Stimulated activated naive B cell treated with anti-CD40 and anti-IgM and Interleukin-4, amounts not matched to agents 10 μg/mL and 1 μg/mL and 100 μg/mL, for 72 hours (primary cell): ENCODE measurements around the gene PPP1R16B.

Experiments
- ATAC-seq, 2 donors: fragments of 150-1000 bp; cut with Tn5 transposase; replicated peaks; 2 replicates each; pipeline ENCODE4 v1.10.0; 2021; ENCODE audit warnings: moderate library complexity in 1 of 2
- DNase-seq: peaks from one replicate; pipeline ENCODE4 v3.0.0; 2021
- H3K27ac Mint-ChIP-seq: one replicate; pipeline ENCODE4 v1.8.0; 2022; ENCODE audit warnings: mild to moderate bottlenecking, mixed read lengths
- H3K27me3 Mint-ChIP-seq, 2 donors: one replicate each; pipeline ENCODE4 v1.8.0; 2022; ENCODE audit warnings: mixed read lengths in 2 of 2
- H3K36me3 Mint-ChIP-seq, 2 donors: one replicate each; pipeline ENCODE4 v1.8.0; 2022; ENCODE audit warnings: mixed read lengths in 2 of 2, mild to moderate bottlenecking in 1 of 2
- H3K4me1 Mint-ChIP-seq, 2 donors: one replicate each; pipeline ENCODE4 v1.8.0; 2022; ENCODE audit warnings: mixed read lengths in 2 of 2, mild to moderate bottlenecking in 1 of 2
- H3K4me3 Mint-ChIP-seq, 2 donors: one replicate each; pipeline ENCODE4 v1.8.0; 2022; ENCODE audit warnings: mild to moderate bottlenecking in 2 of 2, mixed read lengths in 2 of 2, moderate library complexity in 1 of 2
- H3K9me3 Mint-ChIP-seq, 2 donors: one replicate each; pipeline ENCODE4 v1.8.0; 2022; ENCODE audit warnings: mixed read lengths in 2 of 2, mild to moderate bottlenecking in 1 of 2

PPP1R16B gene

DNA sequence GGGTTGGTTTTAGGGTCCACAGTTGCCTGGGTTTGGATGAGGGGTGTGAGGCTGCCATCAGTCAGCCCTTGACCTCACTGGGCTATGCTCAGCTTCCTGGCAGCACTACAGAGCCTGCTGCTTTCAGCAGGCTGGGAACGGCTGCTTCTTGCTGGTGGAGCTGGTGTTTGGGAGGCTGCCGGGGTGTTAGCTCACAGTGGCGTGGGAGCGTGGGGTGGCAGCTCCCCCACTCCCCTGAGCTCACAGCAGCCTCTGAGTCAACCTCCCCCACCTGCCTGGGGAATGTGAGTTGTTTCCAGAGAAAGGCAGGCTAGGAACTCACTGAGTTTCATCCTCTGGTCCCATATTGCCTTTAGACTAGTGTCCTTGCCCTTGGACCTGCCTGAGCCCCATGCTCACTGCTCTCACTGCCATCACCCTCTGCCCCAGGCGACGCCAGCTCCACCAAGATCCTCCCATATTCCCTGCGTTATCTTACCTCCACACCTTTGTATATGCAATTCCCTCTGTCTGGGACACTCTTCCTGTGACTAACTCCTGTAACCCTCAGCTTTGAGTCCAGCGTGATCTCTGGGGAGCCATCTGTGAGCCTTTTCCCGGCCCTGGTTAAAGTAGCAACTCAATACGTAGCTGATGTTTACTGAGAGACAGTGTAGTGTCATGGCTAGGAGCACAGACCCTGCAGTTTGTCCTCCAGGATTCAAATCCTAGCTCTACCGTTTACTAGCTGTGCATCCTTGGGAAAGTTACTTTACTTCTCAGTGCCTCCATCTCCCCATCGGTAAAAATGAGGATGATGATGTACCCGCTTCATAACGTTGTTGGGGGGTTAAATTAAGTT is 34.8 kb downstream of the PPP1R16B start:
- H3K4me3 Mint-ChIP-seq, result peak overlapping the region in 1 of 2 donors; percentile 16
- H3K27ac Mint-ChIP-seq, result peak overlapping the region; percentile 92
- peaks cover 31 to 43% of the 10 kb centered on the region in 2 donors for H3K36me3 Mint-ChIP-seq
- H3K9me3 Mint-ChIP-seq, result no peaks in the 10 kb centered on the region
- no peaks in the 10 kb centered on the region for H3K27me3 Mint-ChIP-seq
- ATAC-seq (no peak), DNase-seq (no peak)
- H3K4me1 Mint-ChIP-seq, result peaks cover 42 to 84% of the 10 kb centered on the region in 2 donors

DNA sequence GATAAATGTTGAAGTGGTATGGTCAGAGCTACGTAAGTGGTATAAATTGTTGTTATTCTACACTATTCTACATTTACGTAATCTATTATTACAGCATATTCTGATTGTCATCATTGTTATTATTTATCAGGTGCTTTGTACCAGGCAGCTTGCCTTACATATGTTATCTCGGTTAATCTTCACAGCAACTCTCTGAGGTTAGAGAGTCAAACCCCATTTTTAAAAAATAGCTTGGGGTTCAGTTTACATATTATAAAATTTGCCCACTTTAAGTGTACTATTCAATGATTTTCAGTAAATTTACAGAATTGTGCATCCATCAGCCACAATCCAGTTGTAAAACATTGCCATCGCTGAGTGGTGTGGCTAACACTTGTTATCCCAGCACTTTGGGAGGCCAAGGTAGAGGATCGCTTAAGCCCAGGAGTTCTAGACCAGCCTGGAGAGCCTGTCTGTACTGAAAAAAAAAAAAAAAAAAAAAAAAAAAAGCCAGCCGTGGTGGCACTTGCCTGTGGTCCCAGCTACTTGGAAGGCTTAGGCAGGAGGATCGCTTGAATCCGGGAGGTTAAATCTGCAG is 35.5 kb downstream of the PPP1R16B start:
- peak overlapping the region in 1 of 2 donors; percentile 50 for H3K4me3 Mint-ChIP-seq
- H3K27ac Mint-ChIP-seq, result peak overlapping the region; percentile 92
- peaks cover 36 to 49% of the 10 kb centered on the region in 2 donors for H3K36me3 Mint-ChIP-seq
- no peaks in the 10 kb centered on the region for H3K27me3 Mint-ChIP-seq
- ATAC-seq (no peak), DNase-seq (no peak)
- H3K9me3 Mint-ChIP-seq, result peaks cover 0 to 3% of the 10 kb centered on the region in 2 donors
- H3K4me1 Mint-ChIP-seq, result peaks cover 48 to 88% of the 10 kb centered on the region in 2 donors

DNA sequence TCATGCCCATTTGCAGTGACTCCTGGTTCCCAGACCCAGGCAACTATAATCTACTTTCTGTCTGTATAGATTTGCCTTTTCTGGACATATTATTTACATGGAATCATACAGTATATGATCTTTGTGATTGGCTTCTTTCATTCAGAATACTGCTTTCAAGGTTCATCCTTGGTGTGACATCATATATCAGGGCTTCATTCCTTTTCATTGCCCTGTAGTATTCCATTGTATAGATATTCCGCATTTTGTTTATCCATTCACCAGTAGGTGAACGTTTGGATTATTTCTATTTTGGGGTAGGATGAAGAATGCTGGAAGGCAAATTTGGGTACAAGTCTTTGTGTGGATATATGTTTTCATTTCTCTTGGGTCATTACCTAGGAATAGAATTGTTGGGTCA is 36.1 kb downstream of the PPP1R16B start:
- no peak for DNase-seq
- peaks cover 0 to 5% of the 10 kb centered on the region in 2 donors for H3K9me3 Mint-ChIP-seq
- H3K4me1 Mint-ChIP-seq, result peaks cover 51 to 88% of the 10 kb centered on the region in 2 donors
- no peak for ATAC-seq
- H3K4me3 Mint-ChIP-seq, result peak overlapping the region; percentile 39 to 50
- H3K27me3 Mint-ChIP-seq, result no peaks in the 10 kb centered on the region
- H3K36me3 Mint-ChIP-seq, result peaks cover 39 to 51% of the 10 kb centered on the region in 2 donors
- peak overlapping the region; percentile 92 for H3K27ac Mint-ChIP-seq

DNA sequence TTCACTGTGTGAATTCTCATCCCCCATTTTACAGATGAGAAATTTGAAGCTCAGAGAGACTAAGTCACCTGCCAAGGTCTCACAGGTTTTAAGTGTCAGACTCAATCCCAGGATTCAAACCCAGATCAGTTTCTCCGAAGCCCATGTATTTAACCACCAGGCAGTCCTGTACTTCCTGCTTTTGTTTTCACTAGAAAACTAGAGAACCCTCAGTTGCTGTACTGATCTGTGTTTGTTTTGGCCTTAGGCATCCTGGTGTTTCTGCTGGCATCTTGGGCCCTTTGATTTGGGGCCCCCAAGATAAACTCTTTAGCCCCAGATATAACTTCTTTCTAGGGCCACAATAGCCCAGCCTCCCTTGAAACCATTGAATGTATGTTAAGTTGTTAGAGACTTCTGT is 36.5 kb downstream of the PPP1R16B start:
- peak; percentile 35 for DNase-seq
- H3K9me3 Mint-ChIP-seq, result peaks cover under 1 to 5% of the 10 kb centered on the region in 2 donors
- H3K4me3 Mint-ChIP-seq, result peak overlapping the region; percentile 39 to 50
- H3K4me1 Mint-ChIP-seq, result peaks cover 50 to 88% of the 10 kb centered on the region in 2 donors
- H3K27me3 Mint-ChIP-seq, result no peaks in the 10 kb centered on the region
- H3K27ac Mint-ChIP-seq, result peak overlapping the region; percentile 92
- H3K36me3 Mint-ChIP-seq, result peaks cover 38 to 51% of the 10 kb centered on the region in 2 donors
- peak; percentile 61 to 63 for ATAC-seq

DNA sequence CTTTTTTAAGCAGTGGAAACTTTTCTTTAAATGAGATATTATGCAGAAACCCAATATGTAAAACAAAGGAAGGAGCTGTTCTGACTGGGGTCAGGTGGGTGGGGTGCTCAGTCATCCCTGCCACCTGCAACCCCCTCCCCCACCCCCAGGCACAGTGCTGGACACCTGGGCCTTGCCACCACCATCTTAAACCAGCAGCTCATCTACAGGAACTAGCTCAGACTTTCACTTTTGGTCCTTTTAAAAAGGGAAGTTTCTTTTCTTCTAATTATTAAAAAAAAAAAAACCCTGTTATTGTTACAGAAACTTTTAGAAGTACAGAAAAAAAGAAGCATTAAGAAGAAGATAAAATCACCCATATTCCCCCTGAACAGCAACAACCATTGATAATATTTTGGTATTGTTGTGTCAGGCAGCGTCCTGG is 37.1 kb downstream of the PPP1R16B start:
- peak; percentile 70 for DNase-seq
- ATAC-seq, result peak; percentile 96 to 97
- H3K36me3 Mint-ChIP-seq, result peaks cover 43 to 57% of the 10 kb centered on the region in 2 donors
- peaks cover 54 to 93% of the 10 kb centered on the region in 2 donors for H3K4me1 Mint-ChIP-seq
- no peaks in the 10 kb centered on the region for H3K27me3 Mint-ChIP-seq
- peaks cover 5% of the 10 kb centered on the region in 2 donors for H3K9me3 Mint-ChIP-seq
- H3K27ac Mint-ChIP-seq, result peak overlapping the region; percentile 92
- H3K4me3 Mint-ChIP-seq, result peak overlapping the region; percentile 66 to 71

DNA sequence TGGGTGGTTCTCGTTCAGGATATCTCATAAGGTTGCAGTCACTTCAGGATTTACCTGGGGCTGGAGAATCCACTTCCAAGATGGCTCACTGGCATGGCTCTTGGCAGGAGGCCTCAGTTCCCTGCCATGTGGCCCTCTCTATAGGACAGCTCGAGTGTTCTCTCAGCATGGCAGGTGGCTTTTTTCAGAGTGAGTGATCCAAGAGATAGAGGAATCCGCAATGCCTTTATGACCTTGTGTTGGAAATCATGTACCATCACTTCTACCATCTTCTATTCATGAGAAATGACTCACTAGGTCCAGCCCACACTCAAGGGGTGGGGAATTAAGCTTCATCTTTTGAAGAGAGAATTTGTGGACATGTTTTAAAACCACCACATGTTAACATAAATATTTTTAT is 37.8 kb downstream of the PPP1R16B start:
- peak; percentile 25 for DNase-seq
- H3K4me1 Mint-ChIP-seq, result peaks cover 55 to 92% of the 10 kb centered on the region in 2 donors
- peak; percentile 47 to 54 for ATAC-seq
- H3K9me3 Mint-ChIP-seq, result peaks cover 5% of the 10 kb centered on the region in 2 donors
- H3K36me3 Mint-ChIP-seq, result peaks cover 40 to 55% of the 10 kb centered on the region in 2 donors
- no peaks in the 10 kb centered on the region for H3K27me3 Mint-ChIP-seq
- H3K27ac Mint-ChIP-seq, result peak overlapping the region; percentile 92
- H3K4me3 Mint-ChIP-seq, result peak overlapping the region; percentile 66 to 71

DNA sequence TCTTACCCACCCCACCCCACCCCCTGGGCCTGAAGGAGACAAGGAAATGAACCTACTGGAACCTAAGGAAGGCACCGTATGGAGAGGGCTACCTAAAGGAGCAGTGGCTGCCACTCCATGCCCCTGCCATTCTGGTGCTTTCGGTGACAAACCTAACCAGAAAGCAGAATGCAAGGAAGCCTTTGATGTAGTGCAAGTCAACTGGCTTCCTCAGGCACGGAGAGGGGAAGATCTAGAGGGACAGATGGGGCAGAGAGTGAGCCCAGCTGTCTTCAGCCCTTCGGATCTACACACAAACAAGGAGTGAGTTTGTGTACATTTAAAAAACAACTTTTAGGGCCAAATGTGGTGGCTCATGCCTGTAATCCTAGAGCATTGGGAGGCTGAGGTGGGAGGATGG is 39.5 kb downstream of the PPP1R16B start:
- Mint-ChIP-seq H3K36me3 (peaks cover 28 to 53% of the 10 kb centered on the region in 2 donors), H3K9me3 (peaks cover 5% of the 10 kb centered on the region in 2 donors), H3K27me3 (no peaks in the 10 kb centered on the region), H3K4me3 (peak overlapping the region in 1 of 2 donors; percentile 30), H3K4me1 (peaks cover 54 to 92% of the 10 kb centered on the region in 2 donors), H3K27ac (peak overlapping the region; percentile 94)
- no peak for DNase-seq
- no peak for ATAC-seq

DNA sequence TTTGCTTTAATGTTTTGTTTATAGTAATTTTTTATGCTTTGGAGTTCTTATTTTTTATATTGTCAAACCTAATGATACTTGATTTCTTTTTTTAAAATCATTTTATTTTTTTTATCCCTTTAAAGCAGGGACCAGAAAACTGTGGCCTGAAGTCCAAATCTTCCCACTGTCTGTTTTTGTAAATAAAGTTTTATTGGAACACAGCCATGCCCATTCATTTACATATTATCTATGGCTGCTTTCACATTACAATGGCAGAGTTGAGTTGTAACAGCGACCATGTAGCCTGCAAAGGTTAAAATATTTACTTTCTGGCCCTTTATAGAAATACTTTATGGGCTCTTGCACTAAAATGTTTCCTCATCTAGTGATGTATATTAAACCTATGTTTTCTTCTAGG is 42.3 kb downstream of the PPP1R16B start:
- DNase-seq (no peak), ATAC-seq (no peak)
- peaks cover 37 to 55% of the 10 kb centered on the region in 2 donors for H3K36me3 Mint-ChIP-seq
- H3K27me3 Mint-ChIP-seq, result no peaks in the 10 kb centered on the region
- H3K4me3 Mint-ChIP-seq, result no peak overlapping the region
- peak overlapping the region; percentile 56 for H3K27ac Mint-ChIP-seq
- H3K9me3 Mint-ChIP-seq, result peaks cover 5% of the 10 kb centered on the region in 2 donors
- H3K4me1 Mint-ChIP-seq, result peaks cover 43 to 85% of the 10 kb centered on the region in 2 donors

DNA sequence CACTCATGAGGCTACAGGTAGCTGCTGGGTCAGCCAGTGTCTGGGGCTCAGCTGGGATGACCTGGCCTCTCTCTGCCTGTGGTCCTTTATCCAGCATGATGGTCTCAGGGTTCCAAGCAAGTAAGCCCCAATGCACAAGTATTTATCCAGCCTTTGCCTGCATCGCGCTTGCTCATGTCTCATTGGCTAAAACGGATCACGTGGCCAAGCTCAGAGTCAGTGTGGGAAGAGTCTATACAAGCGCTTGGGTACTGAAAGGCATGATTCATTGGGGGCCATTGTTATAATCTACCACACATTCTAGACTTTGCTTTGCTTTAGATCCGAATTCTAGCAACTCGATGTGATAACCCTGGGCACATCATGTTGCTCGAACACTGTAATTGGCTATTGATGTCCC is 48.3 kb downstream of the PPP1R16B start:
- Mint-ChIP-seq H3K27ac (peak overlapping the region; percentile 69), H3K36me3 (peaks cover 43 to 66% of the 10 kb centered on the region in 2 donors), H3K4me1 (peaks cover 49 to 93% of the 10 kb centered on the region in 2 donors)

DNA sequence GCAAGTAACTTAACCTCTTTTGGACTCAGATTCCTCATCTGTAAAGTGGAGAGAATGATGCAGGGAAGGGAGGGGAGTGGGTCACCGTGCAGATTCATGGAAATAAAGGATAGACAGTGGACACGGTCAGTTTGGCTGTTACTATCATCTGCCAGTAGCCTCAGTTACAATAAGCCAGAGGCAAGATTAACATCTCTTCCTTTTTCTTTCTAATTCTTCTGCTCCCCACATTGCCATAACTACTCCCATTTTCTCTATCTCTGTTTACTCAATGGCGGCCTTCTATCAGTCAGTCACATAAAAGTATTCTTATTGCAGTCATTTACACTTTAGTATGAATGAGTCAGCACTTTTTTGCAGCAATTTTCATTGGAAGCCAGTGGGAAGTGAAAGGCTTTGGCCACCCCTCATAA is 49.2 kb downstream of the PPP1R16B start:
- Mint-ChIP-seq H3K4me1 (peaks cover 50 to 92% of the 10 kb centered on the region in 2 donors), H3K9me3 (peaks cover 0 to 1% of the 10 kb centered on the region in 2 donors), H3K4me3 (no peak overlapping the region), H3K27me3 (no peaks in the 10 kb centered on the region), H3K27ac (peak overlapping the region; percentile 32), H3K36me3 (peaks cover 44 to 64% of the 10 kb centered on the region in 2 donors)
- ATAC-seq (no peak), DNase-seq (no peak)

More for the DNA sequence above, 48.3 kb downstream of the PPP1R16B start:
- DNase-seq, result no peak
- peaks cover 0 to 1% of the 10 kb centered on the region in 2 donors for H3K9me3 Mint-ChIP-seq
- H3K4me3 Mint-ChIP-seq, result no peak overlapping the region
- H3K27me3 Mint-ChIP-seq, result no peaks in the 10 kb centered on the region
- ATAC-seq, result no peak

DNA sequence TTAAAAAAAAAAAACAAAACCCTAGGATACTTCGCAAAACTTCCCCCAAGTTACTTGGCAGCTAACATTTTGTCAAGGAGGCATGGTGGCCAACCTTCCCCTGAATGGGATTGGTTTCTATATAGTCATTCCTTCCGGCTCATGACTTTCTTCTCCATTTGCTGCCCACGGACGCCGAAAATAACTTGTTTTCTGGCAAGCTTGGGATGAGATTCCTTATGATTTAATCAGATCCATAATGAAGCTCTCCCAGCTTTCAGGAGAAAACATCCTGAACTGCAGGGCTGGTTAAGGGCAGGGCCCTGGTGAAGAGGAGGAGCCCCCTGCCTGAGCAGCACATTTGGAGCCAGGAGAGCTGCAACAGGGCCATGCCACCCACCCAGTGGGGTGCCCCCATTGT is 49.9 kb downstream of the PPP1R16B start:
- Mint-ChIP-seq H3K27me3 (no peaks in the 10 kb centered on the region), H3K36me3 (peaks cover 47 to 65% of the 10 kb centered on the region in 2 donors), H3K9me3 (peaks cover 0 to 1% of the 10 kb centered on the region in 2 donors), H3K4me1 (peaks cover 52 to 93% of the 10 kb centered on the region in 2 donors), H3K27ac (peak overlapping the region; percentile 32), H3K4me3 (no peak overlapping the region)
- ATAC-seq (no peak), DNase-seq (no peak)

DNA sequence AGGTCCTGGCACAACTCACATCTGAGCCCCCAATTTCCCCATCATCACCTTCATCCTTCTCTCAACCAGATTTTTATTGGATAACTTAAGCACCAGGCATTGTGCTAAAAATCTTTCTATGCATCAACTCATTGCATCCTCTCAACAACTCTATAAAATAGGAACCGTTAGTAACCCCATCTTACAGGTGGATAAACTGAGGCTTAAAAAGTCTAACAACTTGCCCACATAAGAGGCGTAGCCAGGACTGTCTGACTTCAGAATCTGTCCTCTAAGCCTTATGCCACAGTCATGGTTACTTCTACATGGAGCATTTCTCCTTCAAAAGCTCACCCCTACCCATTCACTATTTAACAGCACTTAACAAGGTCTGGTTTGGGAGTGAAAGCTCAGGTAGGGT is 51.1 kb downstream of the PPP1R16B start:
- Mint-ChIP-seq H3K27me3 (no peaks in the 10 kb centered on the region), H3K36me3 (peaks cover 48 to 72% of the 10 kb centered on the region in 2 donors), H3K4me3 (peak overlapping the region in 1 of 2 donors; percentile 37), H3K4me1 (peaks cover 62 to 96% of the 10 kb centered on the region in 2 donors), H3K27ac (peak overlapping the region; percentile 83), H3K9me3 (peaks cover 0 to 1% of the 10 kb centered on the region in 2 donors)
- ATAC-seq (no peak), DNase-seq (no peak)

DNA sequence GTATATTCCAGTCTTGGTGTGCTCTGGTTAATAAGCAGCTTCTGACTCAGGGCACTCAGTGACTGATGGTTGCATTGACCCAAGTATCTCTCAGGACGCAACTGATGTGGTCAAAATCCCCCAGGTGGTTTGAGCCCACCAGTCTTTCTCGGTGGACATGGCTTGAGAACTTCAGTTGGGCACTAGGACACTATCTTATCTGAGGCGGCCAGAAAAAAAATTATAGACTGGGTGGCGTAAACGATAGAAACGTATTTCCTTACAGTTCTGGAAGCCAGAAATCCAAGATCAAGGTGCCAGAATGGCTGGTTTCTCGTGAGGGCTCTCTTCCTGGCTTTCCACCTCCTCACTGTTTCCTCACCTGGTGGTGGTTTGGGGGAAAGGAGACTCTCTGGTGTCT is 52.2 kb downstream of the PPP1R16B start:
- ATAC-seq, result no peak
- Mint-ChIP-seq H3K27me3 (no peaks in the 10 kb centered on the region), H3K4me1 (peaks cover 68 to 97% of the 10 kb centered on the region in 2 donors), H3K36me3 (peaks cover 45 to 75% of the 10 kb centered on the region in 2 donors), H3K27ac (peak overlapping the region; percentile 94), H3K4me3 (no peak overlapping the region), H3K9me3 (peaks cover 0 to 1% of the 10 kb centered on the region in 2 donors)
- DNase-seq, result no peak

DNA sequence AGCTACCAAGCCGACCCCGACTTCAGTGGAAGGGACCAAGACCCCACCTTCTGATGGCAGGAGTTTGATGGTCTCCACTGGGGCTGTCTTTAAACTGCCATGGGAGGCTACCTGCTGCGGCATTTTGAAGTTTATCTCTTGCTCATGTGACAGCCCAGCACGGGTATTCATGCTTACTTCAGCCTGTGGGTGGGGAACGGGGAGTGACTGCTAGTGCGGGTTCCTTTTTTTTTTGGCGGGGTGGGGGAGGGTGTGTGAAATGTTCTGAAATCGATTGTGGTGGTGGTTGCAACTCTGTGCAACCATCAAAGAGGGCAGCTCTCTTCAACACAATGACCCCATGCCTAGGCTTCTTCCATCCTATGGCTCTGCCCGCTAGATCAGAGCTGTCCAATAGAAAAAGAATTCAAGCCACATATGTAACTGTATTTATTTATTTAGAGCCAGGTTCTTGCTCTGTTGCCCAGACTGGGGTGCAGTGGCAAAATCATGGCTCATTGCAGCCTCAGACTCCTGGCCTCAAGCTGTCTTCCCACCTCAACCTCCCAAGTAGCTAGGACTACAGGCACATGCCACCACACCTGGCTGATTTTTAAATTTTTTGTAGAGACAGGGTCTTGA is 53.7 kb downstream of the PPP1R16B start:
- ATAC-seq (peak; percentile 61 to 71), DNase-seq (peak; percentile 41)
- Mint-ChIP-seq H3K27ac (peak overlapping the region; percentile 94), H3K4me3 (peak overlapping the region; percentile 36 to 55), H3K36me3 (peaks cover 32 to 65% of the 10 kb centered on the region in 2 donors), H3K27me3 (no peaks in the 10 kb centered on the region), H3K9me3 (peaks cover 0 to 1% of the 10 kb centered on the region in 2 donors), H3K4me1 (peaks cover 74 to 97% of the 10 kb centered on the region in 2 donors)
